ENCODE results near the gene H2AZ2.
"Not testable (repeated sequence)": the region's sequence is repeated elsewhere in the genome, so short reads cannot be mapped to it uniquely, and the experiment has no call there.

Gene H2AZ2

GRCh38 chr7:44787041-44787440 lies 60.8 kb downstream of the H2AZ2 start:
- DNase-seq (ENCODE audit: low read depth in 2 of 3, low spot score in 1 of 3) = no peak

- not testable (repeated sequence) for DNase-seq (ENCODE audit: low read depth in 2 of 3, low spot score in 1 of 3)
Measured at GRCh38 chr7:44785218-44785617, 62.7 kb downstream of the H2AZ2 start.

- DNase-seq (ENCODE audit: low read depth in 2 of 3, low spot score in 1 of 3) = no peak
Measured at GRCh38 chr7:44784364-44784763, 63.5 kb downstream of the H2AZ2 start.

- DNase-seq (ENCODE audit: low read depth in 2 of 3, low spot score in 1 of 3) = no peak
Measured at GRCh38 chr7:44783407-44783806, 64.5 kb downstream of the H2AZ2 start.

GRCh38 chr7:44782460-44782859 lies 65.4 kb downstream of the H2AZ2 start:
- no peak for DNase-seq (ENCODE audit: low read depth in 2 of 3, low spot score in 1 of 3)

Data from stimulated activated CD4-positive, alpha-beta T cell treated with anti-CD3 and anti-CD28 coated beads, Interleukin-12 subunit alpha, Interleukin-12 subunit beta, amount 100 ng/mL, for 48 hours (primary cell).